ENCODE measurements around the gene EPN3.

Gene EPN3

DNA sequence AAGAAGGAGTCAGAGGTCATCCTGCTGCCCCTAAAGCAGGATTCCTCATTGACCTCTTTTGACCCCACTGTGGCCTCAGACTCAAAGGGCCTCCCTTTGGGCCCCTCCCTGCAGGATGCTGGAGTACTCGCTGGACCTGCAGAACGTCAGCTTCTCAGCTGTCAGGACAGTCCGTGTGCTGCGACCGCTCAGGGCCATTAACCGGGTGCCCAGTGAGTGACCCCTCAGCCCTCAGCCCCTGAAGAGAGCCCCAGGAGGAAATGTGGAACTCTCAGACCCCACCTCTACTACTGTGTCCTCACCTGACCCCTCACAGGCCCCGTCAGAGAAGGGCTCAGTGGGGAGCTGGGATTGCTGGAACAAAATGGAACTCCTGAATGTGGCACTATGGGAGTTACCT is 37.1 kb downstream of the EPN3 start:
- no peak for DNase-seq (ENCODE audit: low spot score)

DNA sequence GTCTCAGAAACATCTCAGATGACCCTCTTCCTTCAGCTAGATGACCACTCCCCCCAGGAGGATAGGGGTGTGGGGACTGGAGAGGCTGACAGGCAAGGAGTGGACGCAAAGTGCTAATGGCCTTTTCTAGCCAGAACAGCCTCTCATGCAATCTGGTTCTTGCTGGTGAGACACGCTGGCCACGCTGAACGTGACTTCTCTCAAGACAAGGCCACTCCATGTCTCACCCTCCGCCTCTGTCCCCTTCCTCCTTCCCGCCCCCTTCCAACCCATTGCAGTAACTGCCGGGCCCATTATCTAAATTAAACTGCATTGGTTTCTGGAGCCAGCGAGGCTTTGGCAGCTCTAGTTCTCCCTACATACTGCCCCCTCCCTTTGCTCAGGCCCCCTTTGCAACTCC is 37.5 kb downstream of the EPN3 start:
- DNase-seq (ENCODE audit: low spot score), result no peak

DNA sequence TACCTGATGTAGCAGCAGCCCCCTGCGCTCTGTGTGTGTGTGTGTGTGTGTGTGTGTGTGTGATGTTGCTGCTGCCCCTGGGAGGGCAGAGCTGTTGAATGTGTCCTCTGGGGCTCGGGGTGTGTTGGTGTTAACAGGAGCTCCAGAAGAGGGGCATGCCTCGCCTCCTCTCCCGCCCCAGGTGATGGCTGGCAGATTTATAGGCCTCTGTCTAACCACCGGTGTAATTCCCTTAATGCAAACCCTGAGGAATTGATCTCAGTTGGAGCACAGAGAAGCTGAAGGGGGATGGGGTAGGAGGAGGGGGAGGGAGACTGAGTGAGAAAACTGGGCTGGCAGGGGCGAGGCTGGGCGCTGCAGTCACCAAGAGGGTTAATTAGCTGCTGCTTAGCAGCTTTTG is 38.0 kb downstream of the EPN3 start:
- DNase-seq (ENCODE audit: low spot score), result no peak

DNA sequence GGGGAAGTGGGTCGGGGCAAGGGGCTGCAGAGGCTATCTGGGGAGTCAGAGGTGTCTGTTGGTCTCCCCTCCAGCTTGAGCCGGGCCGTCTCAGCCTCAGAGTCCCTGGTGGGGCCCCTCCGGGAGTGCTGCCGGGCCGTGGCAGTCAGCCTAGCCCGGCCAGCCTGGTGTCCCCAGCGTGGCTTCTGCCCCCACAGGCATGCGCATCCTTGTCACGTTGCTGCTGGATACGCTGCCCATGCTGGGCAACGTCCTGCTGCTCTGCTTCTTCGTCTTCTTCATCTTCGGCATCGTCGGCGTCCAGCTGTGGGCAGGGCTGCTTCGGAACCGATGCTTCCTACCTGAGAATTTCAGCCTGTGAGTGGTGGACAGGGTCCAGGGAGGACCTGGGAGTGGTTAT is 39.1 kb downstream of the EPN3 start:
- DNase-seq (ENCODE audit: low spot score), result no peak

DNA sequence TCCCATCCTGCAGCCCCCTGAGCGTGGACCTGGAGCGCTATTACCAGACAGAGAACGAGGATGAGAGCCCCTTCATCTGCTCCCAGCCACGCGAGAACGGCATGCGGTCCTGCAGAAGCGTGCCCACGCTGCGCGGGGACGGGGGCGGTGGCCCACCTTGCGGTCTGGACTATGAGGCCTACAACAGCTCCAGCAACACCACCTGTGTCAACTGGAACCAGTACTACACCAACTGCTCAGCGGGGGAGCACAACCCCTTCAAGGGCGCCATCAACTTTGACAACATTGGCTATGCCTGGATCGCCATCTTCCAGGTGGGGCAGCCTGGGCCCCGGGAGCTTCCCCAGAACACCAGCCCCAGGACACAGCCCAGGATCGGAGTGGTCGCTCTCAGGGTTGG is 40.0 kb downstream of the EPN3 start:
- DNase-seq (ENCODE audit: low spot score), result no peak

DNA sequence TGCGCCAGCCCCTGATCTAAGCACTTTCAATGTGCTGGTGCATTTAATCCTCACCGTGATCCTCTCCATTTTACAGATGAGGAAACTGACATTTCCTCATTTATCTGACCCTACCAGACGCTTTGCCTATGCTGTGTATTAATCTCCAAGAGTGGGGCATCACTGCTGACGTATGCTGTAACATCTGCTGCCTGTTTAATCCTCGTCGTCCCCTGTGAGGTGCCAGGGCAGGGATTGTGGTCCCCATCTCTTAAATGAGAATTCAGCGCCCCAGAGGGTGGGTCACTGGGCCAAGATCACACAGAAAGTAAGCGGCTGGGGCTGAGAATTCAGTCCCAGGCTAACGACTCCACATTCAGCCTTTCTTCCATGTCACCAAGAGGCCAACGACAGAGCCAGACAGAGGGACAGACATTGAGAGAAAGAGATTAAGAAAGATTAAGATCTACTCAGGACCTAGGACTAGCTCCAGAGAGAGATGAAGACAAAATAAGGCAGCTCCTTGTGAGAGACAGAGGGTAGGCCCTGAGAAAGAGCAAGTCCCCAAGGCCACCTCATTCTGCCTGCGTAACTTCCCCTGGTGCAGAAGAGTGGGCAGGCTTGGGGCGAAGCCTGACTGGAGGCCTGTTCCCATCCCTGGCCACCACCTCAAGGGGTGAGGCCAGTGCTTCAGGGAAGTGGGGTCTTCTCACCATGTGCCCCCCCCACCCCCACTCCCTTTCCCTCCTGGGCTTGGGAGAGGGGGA is 41.5 kb downstream of the EPN3 start:
- DNase-seq (ENCODE audit: low spot score), result no peak

DNA sequence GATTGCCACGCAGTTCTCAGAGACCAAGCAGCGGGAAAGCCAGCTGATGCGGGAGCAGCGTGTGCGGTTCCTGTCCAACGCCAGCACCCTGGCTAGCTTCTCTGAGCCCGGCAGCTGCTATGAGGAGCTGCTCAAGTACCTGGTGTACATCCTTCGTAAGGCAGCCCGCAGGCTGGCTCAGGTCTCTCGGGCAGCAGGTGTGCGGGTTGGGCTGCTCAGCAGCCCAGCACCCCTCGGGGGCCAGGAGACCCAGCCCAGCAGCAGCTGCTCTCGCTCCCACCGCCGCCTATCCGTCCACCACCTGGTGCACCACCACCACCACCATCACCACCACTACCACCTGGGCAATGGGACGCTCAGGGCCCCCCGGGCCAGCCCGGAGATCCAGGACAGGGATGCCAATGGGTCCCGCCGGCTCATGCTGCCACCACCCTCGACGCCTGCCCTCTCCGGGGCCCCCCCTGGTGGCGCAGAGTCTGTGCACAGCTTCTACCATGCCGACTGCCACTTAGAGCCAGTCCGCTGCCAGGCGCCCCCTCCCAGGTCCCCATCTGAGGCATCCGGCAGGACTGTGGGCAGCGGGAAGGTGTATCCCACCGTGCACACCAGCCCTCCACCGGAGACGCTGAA is 43.2 kb downstream of the EPN3 start:
- no peak for DNase-seq (ENCODE audit: low spot score)

DNA sequence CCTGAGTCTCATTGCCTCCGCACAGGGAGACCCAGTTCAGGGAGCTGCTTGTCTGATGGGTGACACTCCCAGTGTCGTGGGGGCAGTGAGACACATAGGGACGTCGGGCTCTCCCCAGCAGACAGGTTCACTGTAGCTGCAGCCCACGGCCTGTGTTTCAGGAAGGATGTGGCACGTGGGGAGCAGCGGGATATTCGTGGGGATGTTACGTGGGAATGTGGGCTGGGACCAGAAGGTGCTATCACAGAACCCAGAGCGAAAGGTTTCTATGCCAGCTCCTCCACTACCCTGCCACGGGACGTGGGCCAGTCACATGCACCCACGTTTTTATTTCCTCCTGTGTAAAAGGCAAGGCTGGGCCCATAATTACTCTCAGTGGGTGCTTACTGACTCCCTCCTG is 44.3 kb downstream of the EPN3 start:
- DNase-seq (ENCODE audit: low spot score), result no peak

DNA sequence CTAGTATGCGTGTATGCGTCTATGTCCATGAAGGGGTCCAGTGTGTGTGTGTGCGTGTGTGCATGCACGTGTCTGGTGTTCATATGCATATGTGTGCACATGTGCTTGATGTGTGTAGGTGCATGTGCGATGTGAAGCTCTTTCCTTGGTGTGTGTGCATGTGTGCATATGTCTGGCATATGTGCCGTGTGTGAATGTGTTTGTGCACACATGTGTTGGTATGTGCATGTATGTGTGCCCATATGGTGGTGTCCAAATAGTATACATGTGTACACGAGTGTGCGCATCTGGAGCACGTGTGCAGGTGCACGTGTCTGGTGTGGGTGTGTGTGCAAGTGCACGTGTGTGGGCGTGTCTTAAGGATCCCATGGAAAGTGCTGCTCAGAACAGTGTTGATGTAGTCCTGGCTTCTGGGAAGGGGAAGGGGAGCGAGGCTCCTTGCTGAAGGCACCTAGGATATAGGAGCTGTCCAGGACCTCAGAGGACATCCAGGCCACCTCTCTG is 45.0 kb downstream of the EPN3 start:
- DNase-seq (ENCODE audit: low spot score), result no peak

DNA sequence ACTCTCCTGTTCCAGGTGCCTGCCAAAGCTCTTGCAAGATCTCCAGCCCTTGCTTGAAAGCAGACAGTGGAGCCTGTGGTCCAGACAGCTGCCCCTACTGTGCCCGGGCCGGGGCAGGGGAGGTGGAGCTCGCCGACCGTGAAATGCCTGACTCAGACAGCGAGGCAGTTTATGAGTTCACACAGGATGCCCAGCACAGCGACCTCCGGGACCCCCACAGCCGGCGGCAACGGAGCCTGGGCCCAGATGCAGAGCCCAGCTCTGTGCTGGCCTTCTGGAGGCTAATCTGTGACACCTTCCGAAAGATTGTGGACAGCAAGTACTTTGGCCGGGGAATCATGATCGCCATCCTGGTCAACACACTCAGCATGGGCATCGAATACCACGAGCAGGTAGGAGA is 45.6 kb downstream of the EPN3 start:
- no peak for DNase-seq (ENCODE audit: low spot score)

DNA sequence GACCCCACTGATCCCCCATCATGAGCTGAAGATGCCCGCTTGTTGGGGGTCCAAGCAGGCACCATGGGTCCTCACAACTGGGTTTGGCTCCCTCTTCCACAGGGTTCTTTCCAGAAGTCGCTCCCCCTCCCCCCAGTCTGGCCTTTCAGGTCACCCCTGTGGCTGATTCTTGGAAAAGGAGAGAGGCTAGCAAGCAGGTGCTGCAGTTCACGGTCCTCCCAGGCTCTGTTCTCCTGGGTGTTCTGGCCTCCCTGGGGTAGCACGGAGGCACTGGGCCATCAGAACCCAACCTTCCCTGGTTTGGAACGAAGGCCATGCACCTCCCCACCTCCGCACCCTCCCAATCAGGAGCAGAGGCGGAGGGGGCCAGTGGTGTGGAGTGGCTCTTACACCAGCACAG is 46.9 kb downstream of the EPN3 start:
- DNase-seq (ENCODE audit: low spot score), result no peak

DNA sequence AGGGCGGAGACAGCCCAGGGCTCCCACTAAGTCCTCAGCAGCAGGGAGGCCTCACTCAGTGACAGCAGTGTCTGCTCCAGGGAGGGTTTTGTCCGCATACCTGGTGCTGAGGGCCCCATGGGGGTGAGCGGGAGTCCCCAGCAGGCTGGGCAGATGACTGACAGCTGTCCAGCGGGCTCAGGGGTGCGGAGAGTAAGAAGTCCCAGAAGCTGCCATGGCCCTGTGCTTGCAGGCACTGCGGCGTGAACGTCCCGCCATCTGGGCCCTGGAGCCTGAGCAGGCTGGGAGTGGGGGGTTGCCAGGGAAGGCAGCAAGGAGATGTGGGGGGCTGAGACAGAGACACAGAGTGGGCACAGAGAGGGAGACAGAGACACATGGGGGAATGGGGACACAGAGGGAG is 48.1 kb downstream of the EPN3 start:
- no peak for DNase-seq (ENCODE audit: low spot score)

DNA sequence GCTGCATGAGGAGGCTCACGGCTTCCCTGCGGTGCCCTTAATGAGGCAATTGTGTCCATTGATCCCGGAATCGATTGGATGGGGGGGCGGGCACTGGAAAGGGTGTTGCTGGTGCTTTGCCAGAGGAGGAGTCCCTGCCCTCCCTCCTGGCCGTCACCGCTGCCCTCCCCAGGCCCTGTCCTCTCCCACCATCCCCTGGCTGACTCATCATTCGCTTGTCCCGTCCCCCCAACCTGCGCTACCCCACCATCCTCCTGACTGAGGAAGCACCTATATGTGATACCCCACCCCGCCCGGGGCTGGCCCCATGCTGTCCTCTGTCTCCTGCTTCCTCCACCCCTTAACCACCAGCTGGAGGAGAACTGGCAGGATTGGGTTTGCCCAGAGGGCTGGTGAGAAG is 48.8 kb downstream of the EPN3 start:
- no peak for DNase-seq (ENCODE audit: low spot score)

DNA sequence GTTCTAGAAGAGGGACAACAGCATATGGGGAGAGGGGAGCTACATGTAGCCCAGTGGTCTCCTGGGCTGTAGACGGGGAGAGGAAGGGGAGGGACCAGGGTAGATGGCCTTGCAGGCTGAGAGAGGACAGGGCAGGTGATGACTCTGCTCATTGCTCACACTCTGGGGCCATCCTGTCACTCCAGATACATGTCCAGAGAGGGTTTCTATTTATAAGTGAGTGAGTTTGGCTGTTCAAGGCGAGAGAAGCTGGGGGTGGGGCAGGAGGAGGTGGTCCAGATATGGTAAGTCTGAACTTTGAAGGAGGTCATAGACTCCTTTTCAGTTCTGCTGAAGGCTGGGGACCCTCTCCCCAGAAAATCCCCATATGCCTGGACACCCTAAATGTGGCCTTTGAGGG is 50.2 kb downstream of the EPN3 start:
- DNase-seq (ENCODE audit: low spot score), result no peak

DNA sequence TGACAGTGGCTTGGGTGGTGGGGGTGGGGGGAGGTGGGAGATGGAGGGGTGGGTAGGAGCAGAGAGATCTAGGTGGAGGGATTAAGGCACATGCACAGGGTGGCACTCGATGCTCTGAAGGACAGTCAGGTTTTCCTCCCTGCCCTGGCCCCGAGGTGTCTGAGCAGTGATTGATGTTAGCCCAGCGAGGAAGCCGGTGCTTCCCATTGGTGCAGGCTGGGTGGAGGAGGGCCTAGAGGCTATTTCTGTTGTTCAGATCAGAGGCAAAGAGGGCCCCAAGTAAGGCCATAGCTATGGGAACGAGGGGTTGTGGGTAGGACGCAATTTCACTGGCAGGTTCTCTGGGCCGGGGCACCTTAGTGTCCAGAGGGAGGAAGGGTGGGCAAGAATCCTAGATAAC is 51.1 kb downstream of the EPN3 start:
- DNase-seq (ENCODE audit: low spot score), result no peak

DNA sequence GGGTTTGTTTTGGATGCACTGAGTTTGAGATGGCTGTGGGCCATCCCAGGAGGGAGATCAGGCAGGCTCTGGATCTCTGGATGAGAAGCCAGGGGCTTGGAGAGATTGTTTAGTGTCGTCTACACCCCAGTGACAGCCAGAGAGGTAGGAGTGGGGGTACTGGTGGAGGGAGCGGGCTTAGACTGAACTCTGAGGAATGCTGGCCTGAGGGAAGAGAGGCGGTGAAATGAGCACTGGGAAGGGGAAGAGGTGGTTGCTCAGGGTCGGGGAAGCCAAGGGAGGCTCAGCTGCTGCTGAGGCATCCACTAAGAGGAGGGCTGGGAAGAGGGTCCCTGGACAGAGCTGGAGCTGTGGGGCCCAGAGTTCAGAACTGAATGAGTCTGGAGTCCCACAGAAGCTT is 51.6 kb downstream of the EPN3 start:
- DNase-seq (ENCODE audit: low spot score), result no peak

DNA sequence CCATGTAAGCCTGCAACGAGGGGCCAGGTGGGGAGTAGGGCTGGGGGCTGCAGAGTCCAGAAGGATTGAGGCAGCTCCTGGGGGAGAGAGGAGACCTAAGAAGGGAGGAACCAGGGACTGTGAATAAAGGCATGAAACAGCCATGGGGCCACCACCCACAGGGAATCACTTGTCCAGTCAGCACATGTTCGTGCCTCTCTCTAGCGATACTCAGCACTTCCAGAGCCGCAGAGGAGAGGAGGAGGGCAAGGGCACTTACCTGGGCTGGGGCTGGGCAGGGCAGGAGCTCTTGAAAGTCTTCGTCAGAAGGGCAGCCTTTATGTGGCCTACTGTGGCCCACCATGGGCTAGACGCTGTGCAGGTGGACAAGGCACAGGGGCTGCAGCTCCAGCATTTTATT is 52.2 kb downstream of the EPN3 start:
- DNase-seq (ENCODE audit: low spot score), result no peak

DNA sequence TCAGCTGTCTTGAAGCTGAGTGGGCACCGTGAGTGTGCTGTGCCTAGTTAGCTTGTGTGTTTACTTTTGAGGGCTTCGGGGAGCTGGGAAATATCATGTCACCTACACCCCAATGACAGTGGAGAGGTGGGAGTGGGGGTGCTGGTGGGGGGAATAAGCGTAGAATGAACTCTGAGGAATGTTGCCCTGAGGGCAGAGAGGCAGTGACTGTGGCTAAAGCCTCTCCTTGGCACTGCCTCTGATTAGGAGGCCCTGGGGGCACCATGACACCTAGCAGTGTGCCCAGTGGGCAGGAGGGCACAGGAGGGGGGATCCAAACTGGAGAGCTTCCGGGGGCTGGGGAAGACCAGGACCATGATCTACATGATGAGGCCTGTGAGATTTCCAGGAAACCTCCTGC is 52.8 kb downstream of the EPN3 start:
- DNase-seq (ENCODE audit: low spot score), result no peak

DNA sequence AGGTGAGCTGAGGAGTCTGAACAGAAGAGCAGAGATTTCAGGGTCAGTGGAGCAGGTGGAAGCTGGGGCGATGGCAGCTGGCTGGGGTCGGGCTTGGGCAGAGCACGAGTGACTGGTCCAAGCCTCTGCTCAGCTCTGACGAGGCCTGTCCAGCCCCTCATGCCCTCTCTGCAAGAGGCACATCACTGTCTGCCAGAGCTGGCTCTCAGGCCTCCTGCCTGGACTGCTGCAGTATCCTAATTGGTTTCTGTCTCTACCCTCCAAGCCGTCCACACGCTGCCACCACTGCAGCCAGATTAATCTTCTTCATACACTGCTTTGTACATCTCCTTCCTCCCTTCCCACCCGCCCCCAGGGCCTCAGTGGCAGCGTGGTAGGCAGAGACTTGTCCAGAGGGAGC is 53.4 kb downstream of the EPN3 start:
- DNase-seq (ENCODE audit: low spot score), result no peak

DNA sequence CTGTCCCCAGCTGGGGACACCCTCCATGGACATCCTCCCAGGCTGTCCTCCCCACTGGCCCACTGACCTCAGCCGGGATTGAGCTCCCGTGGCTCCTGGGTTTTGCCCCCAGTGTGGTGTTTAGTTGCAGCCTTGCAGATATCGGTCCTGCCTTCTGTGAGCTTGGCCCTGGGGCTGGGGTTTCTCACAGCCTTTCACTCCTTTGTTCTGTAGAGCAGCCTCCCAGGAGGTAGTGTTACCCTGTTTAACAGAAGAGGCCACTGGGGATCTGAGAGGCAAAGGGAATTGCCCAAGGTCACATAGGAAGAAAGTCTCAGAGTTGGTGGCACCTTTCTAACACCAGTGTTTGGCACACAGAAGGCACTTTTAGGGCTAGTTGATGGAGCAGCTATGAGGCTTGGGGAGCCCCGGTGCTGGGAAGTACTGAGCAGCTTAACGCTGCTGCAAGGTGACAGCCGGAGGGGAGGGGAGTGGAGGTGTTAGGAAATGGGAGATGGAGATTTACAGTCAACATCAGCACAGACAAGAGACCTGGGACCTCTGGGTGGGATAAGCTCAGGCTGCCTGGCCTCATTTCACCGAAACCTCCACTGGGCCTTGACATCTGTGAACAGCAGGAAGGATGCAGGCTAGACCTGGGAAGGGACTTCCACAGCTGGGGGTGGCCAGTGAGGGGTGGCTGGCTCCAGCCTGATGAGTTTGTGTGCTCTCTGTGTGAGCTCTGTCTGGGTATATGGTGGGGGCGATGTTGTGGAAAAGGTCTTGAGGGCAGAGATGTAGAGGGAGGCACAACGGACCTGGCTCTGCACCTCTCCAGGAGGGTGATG is 54.1 kb downstream of the EPN3 start:
- DNase-seq (ENCODE audit: low spot score), result no peak

DNA sequence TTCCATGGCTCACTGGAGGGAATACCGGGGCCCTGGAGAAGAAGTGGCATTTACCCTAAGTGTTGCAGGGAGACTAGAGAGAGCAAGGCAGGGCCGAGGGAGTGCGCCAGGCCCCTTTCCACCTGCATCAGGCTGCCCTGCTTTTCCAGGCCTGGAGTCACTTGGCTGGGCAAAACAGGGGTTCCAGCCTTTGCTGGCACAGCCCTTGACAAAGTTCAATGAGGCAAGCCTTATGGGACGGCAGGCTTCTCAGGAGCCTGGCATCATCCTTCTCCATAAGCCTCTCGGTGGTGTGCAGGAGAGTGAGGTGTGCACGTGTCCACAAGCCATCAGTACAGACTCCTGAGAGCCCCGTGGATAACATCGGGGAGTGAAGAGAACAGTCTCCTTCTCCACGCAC is 55.0 kb downstream of the EPN3 start:
- no peak for DNase-seq (ENCODE audit: low spot score)

DNA sequence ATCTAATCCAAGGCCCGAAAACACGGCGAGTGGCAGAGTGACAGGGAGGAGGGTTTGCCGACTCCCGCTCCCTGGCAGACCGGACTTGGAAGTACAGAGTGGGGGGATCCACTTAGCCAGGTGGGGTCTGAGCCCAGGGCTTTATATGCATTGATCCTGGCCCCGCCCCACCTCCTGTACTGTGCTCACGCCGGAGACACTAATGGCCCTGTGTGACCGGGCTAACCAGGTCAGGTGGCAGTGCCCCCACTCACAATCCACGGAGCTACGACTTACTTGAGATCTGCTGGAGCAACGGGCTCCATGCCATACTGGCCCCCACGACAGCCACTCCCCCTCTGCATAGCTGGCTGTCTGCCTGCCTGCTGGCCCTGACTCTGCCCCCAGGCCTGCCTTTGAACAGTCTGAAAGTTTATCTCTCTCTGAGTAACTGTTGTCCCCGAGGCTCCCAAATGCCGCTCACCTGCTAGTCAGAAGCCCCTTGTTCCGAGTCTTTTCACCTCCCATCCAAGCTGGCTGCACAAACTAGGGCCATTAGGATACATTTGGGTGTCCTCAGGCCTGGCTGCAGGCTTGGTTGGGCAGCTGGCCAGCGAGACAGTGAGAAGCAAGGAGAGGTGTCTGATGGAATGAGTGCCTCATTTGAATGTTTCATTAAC is 56.0 kb downstream of the EPN3 start:
- no peak for DNase-seq (ENCODE audit: low spot score)

Measured in HuH-7 (cell line).